PC-9 (cell line): ENCODE data around the gene CD7. TPM values are rescaled to one million over a fixed set of nuclear protein-coding genes. Genes with fewer than 3 reads are reported as not detected.

Experiments used
- BruUV-seq: library from RNA; stranded (reverse); fragments of 400-500 nt; replicated peaks from 2 replicates; lab custom pipeline; 2021; lab: Mats Ljungman, UMichigan
- CTCF ChIA-PET: fragments of 300-600 bp; sonication (Branson Sonifier 250); formaldehyde crosslinking; loops from one replicate; lab custom pipeline; 2022; ENCODE audit warnings: antibody characterized with exemption; lab: Charles Lee
- POLR2A ChIA-PET: fragments of 300-600 bp; sonication (Branson Sonifier 250); formaldehyde crosslinking; loops from one replicate; lab custom pipeline; 2022; ENCODE audit warnings: antibody characterized with exemption; ENCODE audit not compliant: unreplicated experiment; lab: Charles Lee
- DNase-seq, 2 experiments: peaks; one replicate each; pipeline versions ENCODE4 v3.0.0 to v3.0.0-alpha.2; 2015 to 2022; ENCODE audit warnings: mixed read lengths in 1 of 2
- H2AFZ ChIP-seq: fragments of 200-600 bp; sonication (generic); 2 replicates; pipeline ENCODE4 v1.8.1; 2017; ENCODE audit warnings: antibody characterized with exemption
- H3F3A ChIP-seq: fragments of 200-600 bp; sonication (generic); 2 replicates; pipeline ENCODE4 v1.8.1; 2017; ENCODE audit warnings: antibody characterized with exemption, mild to moderate bottlenecking, low read depth; ENCODE audit not compliant: insufficient read depth
- H3K27ac ChIP-seq: fragments of 200-600 bp; sonication (generic); 2 replicates; pipeline ENCODE4 v1.6.1; 2016; ENCODE audit warnings: mixed run types
- H3K27me3 ChIP-seq: fragments of 200-600 bp; sonication (generic); 2 replicates; pipeline ENCODE4 v1.6.1; 2016; ENCODE audit warnings: low read depth, mixed run types; ENCODE audit not compliant: insufficient read depth
- H3K36me3 ChIP-seq: fragments of 200-600 bp; sonication (generic); 2 replicates; pipeline ENCODE4 v1.6.1; 2016; ENCODE audit warnings: low read depth, mixed run types
- H3K4me1 ChIP-seq: fragments of 200-600 bp; sonication (generic); replicated peaks from 2 replicates; pipeline ENCODE4 v1.6.1; 2016; ENCODE audit warnings: mixed run types; ENCODE audit not compliant: insufficient read depth
- H3K4me2 ChIP-seq: fragments of 200-600 bp; sonication (generic); 2 replicates; pipeline ENCODE4 v1.6.1; 2017; ENCODE audit warnings: mixed run types
- H3K4me3 ChIP-seq: fragments of 200-600 bp; sonication (generic); 2 replicates; pipeline ENCODE4 v1.6.1; 2016; ENCODE audit warnings: mixed run types
- H3K79me2 ChIP-seq: fragments of 200-600 bp; sonication (generic); 2 replicates; pipeline ENCODE4 v1.6.1; 2017; ENCODE audit warnings: low read depth, mixed run types
- H3K9me2 ChIP-seq: fragments of 200-600 bp; sonication (generic); 2 replicates; pipeline ENCODE4 v1.8.1; 2017; ENCODE audit warnings: mild to moderate bottlenecking; ENCODE audit not compliant: insufficient read depth
- H3K9me3 ChIP-seq: fragments of 200-600 bp; sonication (generic); 2 replicates; pipeline ENCODE4 v1.8.1; 2016; ENCODE audit warnings: low read depth; ENCODE audit not compliant: insufficient read depth
- H4K20me1 ChIP-seq: fragments of 200-600 bp; sonication (generic); 2 replicates; pipeline ENCODE4 v1.8.1; 2017; ENCODE audit not compliant: insufficient read depth
- EZH2 ChIP-seq: fragments of 200-600 bp; sonication (generic); IDR thresholded peaks from 2 replicates; pipeline ENCODE4 v1.8.0; 2017; ENCODE audit warnings: antibody characterized with exemption, low read depth
- intact Hi-C: fragments of 100-400 bp; cut with micrococcal nuclease; formaldehyde crosslinking; loops from one replicate; pipeline ENCODE4 v1.10.0; 2022; ENCODE audit not compliant: unreplicated experiment
- total RNA-seq: library from RNA; stranded (reverse); gene quantifications from 2 replicates; pipeline ENCODE4 v1.2.3, GENCODE V29; 2021
- TF ChIP-seq, protein P1 (sequence below): fragments of 200-600 bp; sonication (generic); conservative IDR thresholded peaks from 2 replicates; pipeline ENCODE4 v1.6.1; 2017; ENCODE audit warnings: mixed run types, antibody characterized with exemption, mild to moderate bottlenecking, moderate library complexity

The CD7 gene
- total RNA-seq, 1 experiment from 2014 or later = 0.68 TPM

DNA sequence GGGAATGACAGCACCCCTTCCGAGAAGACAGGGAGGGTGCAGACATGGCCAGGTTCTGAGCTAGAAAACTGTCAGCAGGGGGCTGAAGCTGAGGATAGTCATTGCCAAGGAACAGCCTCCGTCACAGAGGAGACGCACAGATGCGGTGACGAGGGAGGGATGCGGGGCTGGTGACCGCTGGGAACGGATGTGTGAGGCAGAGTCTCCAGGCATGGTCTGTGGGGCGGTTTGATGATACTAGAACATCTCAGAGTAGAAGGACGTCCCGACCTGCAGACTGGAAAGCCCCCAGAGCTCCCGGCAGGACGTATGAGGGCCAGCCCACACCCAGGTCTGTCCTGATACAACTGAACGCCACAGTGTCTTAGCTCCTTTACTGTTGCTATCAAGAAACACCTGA lies 42.1 kb downstream of the CD7 start:
- peaks cover 23% of the 10 kb centered on the region for H4K20me1 ChIP-seq
- peaks cover 23% of the 10 kb centered on the region; the same call in 1 of the 2 replicates for H3F3A ChIP-seq
- peaks cover 10% of the 10 kb centered on the region for H3K36me3 ChIP-seq
- H3K4me2 ChIP-seq = no peak overlapping the region
- CTCF ChIA-PET = no interaction called here
- intact Hi-C loops = no loop called here
- H3K27me3 ChIP-seq = no peaks in the 10 kb centered on the region
- no peak for DNase-seq
- H3K79me2 ChIP-seq = peaks cover 28% of the 10 kb centered on the region
- peaks cover 41% of the 10 kb centered on the region for H3K4me1 ChIP-seq
- POLR2A ChIA-PET = interaction anchor here (0.6 kb wide), 1 partner anchor 21 kb away, joined by 18 read pairs; no protein-coding TSS in a partner anchor
- H3K9me2 ChIP-seq = no peaks in the 10 kb centered on the region
- H3K4me3 ChIP-seq = no peak overlapping the region
- H3K9me3 ChIP-seq = no peaks in the 10 kb centered on the region
- no peak overlapping the region for H3K27ac ChIP-seq
- no peak overlapping the region for H2AFZ ChIP-seq
- TF ChIP-seq EZH2 = no peak
- TF ChIP-seq, protein P1, sequence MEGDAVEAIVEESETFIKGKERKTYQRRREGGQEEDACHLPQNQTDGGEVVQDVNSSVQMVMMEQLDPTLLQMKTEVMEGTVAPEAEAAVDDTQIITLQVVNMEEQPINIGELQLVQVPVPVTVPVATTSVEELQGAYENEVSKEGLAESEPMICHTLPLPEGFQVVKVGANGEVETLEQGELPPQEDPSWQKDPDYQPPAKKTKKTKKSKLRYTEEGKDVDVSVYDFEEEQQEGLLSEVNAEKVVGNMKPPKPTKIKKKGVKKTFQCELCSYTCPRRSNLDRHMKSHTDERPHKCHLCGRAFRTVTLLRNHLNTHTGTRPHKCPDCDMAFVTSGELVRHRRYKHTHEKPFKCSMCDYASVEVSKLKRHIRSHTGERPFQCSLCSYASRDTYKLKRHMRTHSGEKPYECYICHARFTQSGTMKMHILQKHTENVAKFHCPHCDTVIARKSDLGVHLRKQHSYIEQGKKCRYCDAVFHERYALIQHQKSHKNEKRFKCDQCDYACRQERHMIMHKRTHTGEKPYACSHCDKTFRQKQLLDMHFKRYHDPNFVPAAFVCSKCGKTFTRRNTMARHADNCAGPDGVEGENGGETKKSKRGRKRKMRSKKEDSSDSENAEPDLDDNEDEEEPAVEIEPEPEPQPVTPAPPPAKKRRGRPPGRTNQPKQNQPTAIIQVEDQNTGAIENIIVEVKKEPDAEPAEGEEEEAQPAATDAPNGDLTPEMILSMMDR = no peak
- BruUV-seq = no TSS peak

DNA sequence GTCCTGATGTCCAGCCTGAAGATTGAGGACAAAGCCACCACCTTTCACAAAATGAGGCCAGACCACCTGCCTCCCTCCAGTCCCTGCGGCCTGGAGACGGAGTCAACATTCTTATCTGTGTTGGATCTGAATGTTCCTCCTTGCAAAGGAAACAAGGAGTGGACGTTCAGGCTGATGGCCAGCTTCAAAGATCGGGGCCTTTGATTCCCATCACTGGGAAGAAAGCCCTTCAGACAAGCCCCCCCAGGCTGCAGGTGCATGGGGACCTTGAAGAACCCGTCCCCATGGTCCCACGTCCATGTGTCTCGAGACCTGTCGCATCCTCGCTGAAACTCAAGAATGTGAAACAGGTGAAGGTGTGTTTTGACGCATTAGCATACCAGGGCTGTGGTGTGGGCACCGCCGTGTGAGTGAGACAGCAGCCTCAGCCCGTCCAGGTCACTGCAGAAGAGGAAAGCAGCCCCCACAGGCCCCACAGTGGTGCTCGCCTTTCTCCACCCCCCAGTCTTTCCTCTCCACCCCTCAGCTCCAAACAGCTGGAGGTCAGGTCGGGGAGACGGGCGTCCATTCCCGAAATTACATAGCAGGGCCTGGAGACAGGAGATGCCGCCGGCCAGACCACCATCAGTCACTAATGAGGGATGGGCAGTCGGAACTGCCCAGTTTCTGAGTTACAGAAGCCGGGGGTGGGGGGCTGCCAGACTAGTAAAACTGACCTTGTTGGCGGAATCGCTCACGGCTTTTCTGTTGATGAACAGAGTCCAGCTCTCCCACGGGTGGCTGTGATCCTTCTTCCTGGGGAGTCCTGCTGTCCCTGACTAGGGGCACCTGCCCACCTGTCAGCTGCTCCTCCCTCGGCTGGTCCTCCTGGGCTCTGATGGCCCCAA lies 43.0 kb downstream of the CD7 start:
- BruUV-seq = TSS peak; percentile 37
- no peak for DNase-seq
- H3K4me2 ChIP-seq = peak overlapping the region; percentile 84
- peaks cover 44% of the 10 kb centered on the region for H3K4me1 ChIP-seq
- H3K9me2 ChIP-seq = no peaks in the 10 kb centered on the region
- ChIA-PET POLR2A (interaction anchor here (0.6 to 1.3 kb wide), 2 partner anchors 17 to 18 kb away, joined by 3 to 5 read pairs; no protein-coding TSS in a partner anchor), CTCF (interaction anchor here (0.6 kb wide), 1 partner anchor 248 kb away, joined by 6 read pairs; no protein-coding TSS in a partner anchor)
- peak overlapping the region; percentile 66; the same call in 1 of the 2 replicates for H2AFZ ChIP-seq
- H3K27me3 ChIP-seq = no peaks in the 10 kb centered on the region
- peaks cover 31% of the 10 kb centered on the region; the same call in 1 of the 2 replicates for H3F3A ChIP-seq
- peaks cover 10% of the 10 kb centered on the region for H3K36me3 ChIP-seq
- no peaks in the 10 kb centered on the region for H3K9me3 ChIP-seq
- H4K20me1 ChIP-seq = peaks cover 32% of the 10 kb centered on the region
- no peak overlapping the region for H3K27ac ChIP-seq
- no peak for TF ChIP-seq EZH2
- TF ChIP-seq, protein P1 = no peak
- peaks cover 37% of the 10 kb centered on the region for H3K79me2 ChIP-seq
- intact Hi-C loops = no loop called here
- H3K4me3 ChIP-seq = peak overlapping the region; percentile 62; the same call in 1 of the 2 replicates

DNA sequence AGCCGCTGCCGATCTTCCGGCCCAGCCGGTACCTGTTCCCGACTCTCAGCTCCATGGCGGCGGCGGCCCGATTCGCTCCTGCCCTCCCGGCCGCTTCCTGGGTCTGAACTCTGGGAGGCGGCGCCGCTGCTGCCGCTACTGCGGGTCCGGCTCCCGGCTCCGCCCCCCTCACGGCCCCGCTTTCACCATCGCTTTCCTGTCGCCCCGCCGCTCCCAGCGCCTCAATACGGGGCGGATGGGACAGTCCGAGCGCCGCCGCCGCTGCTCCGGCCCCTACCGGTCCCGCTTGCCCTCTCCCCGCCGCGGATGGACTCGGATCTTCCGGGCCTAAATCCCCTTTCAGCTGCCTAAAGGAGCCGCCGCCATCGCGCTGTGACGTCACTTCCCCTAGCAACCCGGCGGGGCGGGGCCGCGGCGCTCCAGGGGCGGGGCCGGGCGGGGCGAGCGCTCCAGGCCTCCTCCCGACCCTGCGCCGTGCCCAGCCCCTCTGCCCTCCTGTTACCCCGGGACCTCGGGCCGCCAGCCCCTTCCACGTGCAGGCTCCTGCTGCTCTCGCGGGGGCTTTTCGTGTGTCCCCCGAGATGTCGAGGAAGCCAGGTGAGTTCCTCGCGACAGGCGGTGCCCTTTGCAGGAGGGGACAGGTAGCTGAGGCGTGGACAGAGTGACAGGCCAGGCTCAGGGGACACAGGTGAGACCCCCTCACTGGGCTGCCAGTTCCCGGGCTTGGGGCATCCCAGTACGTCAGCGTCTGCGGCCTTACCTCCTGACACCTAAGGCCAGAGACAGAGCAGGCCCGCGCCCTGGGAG lies 43.9 kb downstream of the CD7 start, which contains the start of gene CSNK1D:
Gene CSNK1D, minus strand, starts transcription at position 374 of the 807 bp plus-strand sequence. Its CDS starts 319 bp downstream, at position 55.
- H3K4me2 ChIP-seq = peak within 1 kb of the TSS; percentile 87
- H3F3A ChIP-seq = peaks cover 37% of the 10 kb centered on the region
- POLR2A ChIA-PET = interaction anchor here (1.3 kb wide), 1 partner anchor 19 kb away, joined by 5 read pairs; no protein-coding TSS in a partner anchor
- peaks cover 10% of the 10 kb centered on the region for H3K36me3 ChIP-seq
- intact Hi-C loops = no loop called here
- H3K9me2 ChIP-seq = no peaks in the 10 kb centered on the region
- no peaks in the 10 kb centered on the region for H3K27me3 ChIP-seq
- DNase-seq = peak; percentile 47 to 88
- no TSS peak for BruUV-seq
- peaks cover 41% of the 10 kb centered on the region for H4K20me1 ChIP-seq
- no peaks in the 10 kb centered on the region for H3K9me3 ChIP-seq
- no peak for TF ChIP-seq EZH2
- TF ChIP-seq, protein P1 = no peak
- H3K4me3 ChIP-seq = peak within 1 kb of the TSS; percentile 88
- H3K4me1 ChIP-seq = peaks cover 46% of the 10 kb centered on the region
- CTCF ChIA-PET = no interaction called here
- peak within 1 kb of the TSS; percentile 66 for H2AFZ ChIP-seq
- peak within 1 kb of the TSS; percentile 93 for H3K27ac ChIP-seq
- peaks cover 46% of the 10 kb centered on the region for H3K79me2 ChIP-seq
